ENCODE measurements around the gene IL1RAPL2. TPM values are rescaled to one million over a fixed set of nuclear protein-coding genes. Genes with fewer than 3 reads are reported as not detected.
"Not testable (repeated sequence)": the region's sequence is repeated elsewhere in the genome, so short reads cannot be mapped to it uniquely, and the experiment has no call there.

Gene IL1RAPL2
- total RNA-seq, 2 donors from 2014 or later, result not detected

- DNase-seq, result no peak
- H3K27me3 Mint-ChIP-seq (ENCODE audit: low read depth), result peaks cover 10% of the 10 kb centered on the region
- H3K27ac Mint-ChIP-seq, result no peak overlapping the region
- peaks cover 2% of the 10 kb centered on the region in 2 donors for H3K36me3 Mint-ChIP-seq (ENCODE audit: insufficient read depth in 2 of 2)
- H3K9me3 Mint-ChIP-seq, result peaks cover 2 to 8% of the 10 kb centered on the region in 2 donors
- H3K4me1 Mint-ChIP-seq (ENCODE audit: low read depth), result no peaks in the 10 kb centered on the region
- no peak for ATAC-seq (replicated peaks in 1 of 2)
- no peak overlapping the region for H3K4me3 Mint-ChIP-seq
These were observed 75.2 kb downstream of the IL1RAPL2 start for GRCh38 chrX:104641176-104641575.

GRCh38 chrX:104647084-104647483, 81.1 kb downstream of the IL1RAPL2 start:
- H3K4me1 Mint-ChIP-seq (ENCODE audit: low read depth), result no peaks in the 10 kb centered on the region
- ATAC-seq (replicated peaks in 1 of 2) (no peak), DNase-seq (no peak)
- H3K27me3 Mint-ChIP-seq (ENCODE audit: low read depth), result peaks cover 21% of the 10 kb centered on the region
- peaks cover 0 to 3% of the 10 kb centered on the region in 2 donors for H3K9me3 Mint-ChIP-seq
- no peak overlapping the region for H3K27ac Mint-ChIP-seq
- peaks cover under 1 to 2% of the 10 kb centered on the region in 2 donors for H3K36me3 Mint-ChIP-seq (ENCODE audit: insufficient read depth in 2 of 2)
- H3K4me3 Mint-ChIP-seq, result no peak overlapping the region

- no peaks in the 10 kb centered on the region for H3K9me3 Mint-ChIP-seq
- H3K27me3 Mint-ChIP-seq (ENCODE audit: low read depth), result peaks cover 27% of the 10 kb centered on the region
- H3K4me3 Mint-ChIP-seq, result no peak overlapping the region
- H3K27ac Mint-ChIP-seq, result no peak overlapping the region
- DNase-seq, result no peak
- H3K4me1 Mint-ChIP-seq (ENCODE audit: low read depth), result no peaks in the 10 kb centered on the region
- no peaks in the 10 kb centered on the region for H3K36me3 Mint-ChIP-seq (ENCODE audit: insufficient read depth in 2 of 2)
- no peak for ATAC-seq (replicated peaks in 1 of 2)
These were observed 93.2 kb downstream of the IL1RAPL2 start for GRCh38 chrX:104659005-104659744.

GRCh38 chrX:104660092-104660491, 94.1 kb downstream of the IL1RAPL2 start:
- Mint-ChIP-seq H3K4me3 (no peak overlapping the region), H3K4me1 (ENCODE audit: low read depth) (no peaks in the 10 kb centered on the region), H3K9me3 (no peaks in the 10 kb centered on the region), H3K27me3 (ENCODE audit: low read depth) (peaks cover 23% of the 10 kb centered on the region), H3K36me3 (ENCODE audit: insufficient read depth in 2 of 2) (no peaks in the 10 kb centered on the region), H3K27ac (no peak overlapping the region)
- DNase-seq, result no peak
- ATAC-seq (replicated peaks in 1 of 2), result no peak

GRCh38 chrX:104662694-104663093, 96.7 kb downstream of the IL1RAPL2 start:
- H3K27me3 Mint-ChIP-seq (ENCODE audit: low read depth), result peaks cover 12% of the 10 kb centered on the region
- DNase-seq, result no peak

GRCh38 chrX:104665691-104666090, 99.7 kb downstream of the IL1RAPL2 start:
- no peaks in the 10 kb centered on the region for H3K4me1 Mint-ChIP-seq (ENCODE audit: low read depth)
- H3K27ac Mint-ChIP-seq, result no peak overlapping the region
- DNase-seq, result no peak
- peaks cover 6% of the 10 kb centered on the region for H3K27me3 Mint-ChIP-seq (ENCODE audit: low read depth)
- no peaks in the 10 kb centered on the region for H3K9me3 Mint-ChIP-seq
- no peaks in the 10 kb centered on the region for H3K36me3 Mint-ChIP-seq (ENCODE audit: insufficient read depth in 2 of 2)
- ATAC-seq (replicated peaks in 1 of 2), result no peak
- no peak overlapping the region for H3K4me3 Mint-ChIP-seq

More at GRCh38 chrX:104662694-104663093, 96.7 kb downstream of the IL1RAPL2 start:
- H3K36me3 Mint-ChIP-seq (ENCODE audit: insufficient read depth in 2 of 2), result no peaks in the 10 kb centered on the region
- H3K9me3 Mint-ChIP-seq, result no peaks in the 10 kb centered on the region
- H3K27ac Mint-ChIP-seq, result no peak overlapping the region
- H3K4me3 Mint-ChIP-seq, result no peak overlapping the region
- ATAC-seq (replicated peaks in 1 of 2), result no peak
- no peaks in the 10 kb centered on the region for H3K4me1 Mint-ChIP-seq (ENCODE audit: low read depth)

GRCh38 chrX:104668550-104668949, 102.6 kb downstream of the IL1RAPL2 start:
- H3K4me1 Mint-ChIP-seq (ENCODE audit: low read depth), result no peaks in the 10 kb centered on the region
- peaks cover 3% of the 10 kb centered on the region for H3K27me3 Mint-ChIP-seq (ENCODE audit: low read depth)
- no peak for DNase-seq
- H3K4me3 Mint-ChIP-seq, result no peak overlapping the region
- no peaks in the 10 kb centered on the region for H3K36me3 Mint-ChIP-seq (ENCODE audit: insufficient read depth in 2 of 2)
- no peak overlapping the region for H3K27ac Mint-ChIP-seq
- H3K9me3 Mint-ChIP-seq, result no peaks in the 10 kb centered on the region
- ATAC-seq (replicated peaks in 1 of 2), result no peak

GRCh38 chrX:104669063-104669462, 103.1 kb downstream of the IL1RAPL2 start:
- H3K27ac Mint-ChIP-seq, result no peak overlapping the region
- no peak for ATAC-seq (replicated peaks in 1 of 2)

GRCh38 chrX:104670051-104670450, 104.1 kb downstream of the IL1RAPL2 start:
- Mint-ChIP-seq H3K4me3 (no peak overlapping the region), H3K27me3 (ENCODE audit: low read depth) (no peaks in the 10 kb centered on the region), H3K27ac (no peak overlapping the region), H3K36me3 (ENCODE audit: insufficient read depth in 2 of 2) (no peaks in the 10 kb centered on the region), H3K9me3 (no peaks in the 10 kb centered on the region), H3K4me1 (ENCODE audit: low read depth) (no peaks in the 10 kb centered on the region)
- ATAC-seq (replicated peaks in 1 of 2) (no peak), DNase-seq (no peak)

More at GRCh38 chrX:104669063-104669462, 103.1 kb downstream of the IL1RAPL2 start:
- no peaks in the 10 kb centered on the region for H3K4me1 Mint-ChIP-seq (ENCODE audit: low read depth)
- no peak overlapping the region for H3K4me3 Mint-ChIP-seq
- H3K27me3 Mint-ChIP-seq (ENCODE audit: low read depth), result no peaks in the 10 kb centered on the region
- no peaks in the 10 kb centered on the region for H3K36me3 Mint-ChIP-seq (ENCODE audit: insufficient read depth in 2 of 2)
- no peak for DNase-seq
- no peaks in the 10 kb centered on the region for H3K9me3 Mint-ChIP-seq

- ATAC-seq (replicated peaks in 1 of 2); H3K4me1 Mint-ChIP-seq (ENCODE audit: low read depth); H3K27ac Mint-ChIP-seq; H3K4me3 Mint-ChIP-seq; DNase-seq; H3K9me3 Mint-ChIP-seq; H3K36me3 Mint-ChIP-seq (ENCODE audit: insufficient read depth in 2 of 2): not testable (repeated sequence)
- peaks cover 10% of the 10 kb centered on the region for H3K27me3 Mint-ChIP-seq (ENCODE audit: low read depth)
These were observed 111.5 kb downstream of the IL1RAPL2 start for GRCh38 chrX:104677517-104677916.

- DNase-seq (no peak), ATAC-seq (replicated peaks in 1 of 2) (no peak)
- Mint-ChIP-seq H3K27me3 (ENCODE audit: low read depth) (peaks cover 10% of the 10 kb centered on the region), H3K4me1 (ENCODE audit: low read depth) (no peaks in the 10 kb centered on the region), H3K27ac (no peak overlapping the region), H3K36me3 (ENCODE audit: insufficient read depth in 2 of 2) (peaks cover 0 to 3% of the 10 kb centered on the region in 2 donors), H3K4me3 (no peak overlapping the region), H3K9me3 (no peaks in the 10 kb centered on the region)
These were observed 113.2 kb downstream of the IL1RAPL2 start for GRCh38 chrX:104679175-104679574.

GRCh38 chrX:104681214-104681613, 115.2 kb downstream of the IL1RAPL2 start:
- Mint-ChIP-seq H3K36me3 (ENCODE audit: insufficient read depth in 2 of 2) (peaks cover 0 to 3% of the 10 kb centered on the region in 2 donors), H3K27ac (no peak overlapping the region), H3K9me3 (no peaks in the 10 kb centered on the region), H3K4me1 (ENCODE audit: low read depth) (no peaks in the 10 kb centered on the region), H3K4me3 (no peak overlapping the region), H3K27me3 (ENCODE audit: low read depth) (peaks cover 17% of the 10 kb centered on the region)
- DNase-seq, result no peak
- ATAC-seq (replicated peaks in 1 of 2), result no peak

GRCh38 chrX:104684077-104684476, 118.1 kb downstream of the IL1RAPL2 start:
- no peaks in the 10 kb centered on the region for H3K4me1 Mint-ChIP-seq (ENCODE audit: low read depth)
- H3K4me3 Mint-ChIP-seq, result no peak overlapping the region

GRCh38 chrX:104695593-104695992, 129.6 kb downstream of the IL1RAPL2 start:
- peaks cover 14% of the 10 kb centered on the region for H3K27me3 Mint-ChIP-seq (ENCODE audit: low read depth)
- ATAC-seq (replicated peaks in 1 of 2), result no peak
- H3K36me3 Mint-ChIP-seq (ENCODE audit: insufficient read depth in 2 of 2), result no peaks in the 10 kb centered on the region
- H3K27ac Mint-ChIP-seq, result no peak overlapping the region
- H3K4me1 Mint-ChIP-seq (ENCODE audit: low read depth), result no peaks in the 10 kb centered on the region
- H3K4me3 Mint-ChIP-seq, result no peak overlapping the region
- no peaks in the 10 kb centered on the region for H3K9me3 Mint-ChIP-seq
- no peak for DNase-seq

More at GRCh38 chrX:104684077-104684476, 118.1 kb downstream of the IL1RAPL2 start:
- Mint-ChIP-seq H3K36me3 (ENCODE audit: insufficient read depth in 2 of 2) (no peaks in the 10 kb centered on the region), H3K27me3 (ENCODE audit: low read depth) (peaks cover 13% of the 10 kb centered on the region), H3K27ac (no peak overlapping the region), H3K9me3 (peaks cover 0 to 2% of the 10 kb centered on the region in 2 donors)
- no peak for ATAC-seq (replicated peaks in 1 of 2)
- no peak for DNase-seq

Data from activated T-cell treated with anti-CD3 and anti-CD28 coated beads, Interleukin-2, amount 50 U/mL, for 72 hours (primary cell).